GM10266 (cell line): ENCODE data around the gene RPS19.

Source experiments
- DNase-seq: peaks from one replicate; pipeline ENCODE4 v3.0.0; 2012; ENCODE audit errors: extremely low spot score
- TF ChIP-seq, protein P1 (sequence below): IDR thresholded peaks from 2 replicates; pipeline ENCODE4 v1.5.1; 2012; ENCODE audit warnings: mild to moderate bottlenecking, low read depth; ENCODE audit not compliant: control insufficient read depth, insufficient read depth; ENCODE audit errors: missing control alignments

The RPS19 gene

DNA sequence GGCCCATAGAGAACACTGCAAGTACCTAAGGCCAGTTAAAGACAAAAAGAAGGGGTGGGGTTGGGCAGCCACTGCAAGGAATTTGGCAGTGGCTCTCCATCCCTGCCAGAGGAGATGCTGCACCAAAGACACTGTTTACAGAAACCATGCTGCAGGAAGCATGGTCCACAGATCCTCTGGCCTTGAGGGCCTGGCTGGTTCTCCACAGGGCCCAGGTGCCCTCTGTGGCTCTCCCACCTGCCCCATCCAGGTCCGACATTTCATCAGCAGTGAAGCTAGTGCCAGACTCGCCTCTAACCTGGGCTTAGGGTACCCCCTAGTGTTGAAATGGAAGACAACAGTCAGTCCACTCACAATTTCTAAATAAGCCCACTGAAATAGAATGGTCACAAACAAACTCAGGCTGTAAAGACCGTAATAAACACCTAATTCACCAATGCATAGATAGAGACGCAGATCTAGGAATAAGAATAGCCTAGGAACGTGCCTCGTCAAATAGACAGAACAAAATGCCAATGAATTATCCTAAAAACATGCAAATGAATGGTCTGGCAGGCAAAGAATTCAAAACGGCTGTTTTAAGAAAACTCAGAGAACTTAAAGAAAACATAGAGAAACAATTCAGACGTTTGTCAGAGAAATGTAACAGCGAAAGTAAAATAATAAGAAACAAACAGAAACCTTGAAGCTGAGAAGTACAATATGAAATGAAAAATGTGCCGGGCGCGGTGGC, 38.9 kb upstream of the RPS19 start:
- TF ChIP-seq, protein P1, sequence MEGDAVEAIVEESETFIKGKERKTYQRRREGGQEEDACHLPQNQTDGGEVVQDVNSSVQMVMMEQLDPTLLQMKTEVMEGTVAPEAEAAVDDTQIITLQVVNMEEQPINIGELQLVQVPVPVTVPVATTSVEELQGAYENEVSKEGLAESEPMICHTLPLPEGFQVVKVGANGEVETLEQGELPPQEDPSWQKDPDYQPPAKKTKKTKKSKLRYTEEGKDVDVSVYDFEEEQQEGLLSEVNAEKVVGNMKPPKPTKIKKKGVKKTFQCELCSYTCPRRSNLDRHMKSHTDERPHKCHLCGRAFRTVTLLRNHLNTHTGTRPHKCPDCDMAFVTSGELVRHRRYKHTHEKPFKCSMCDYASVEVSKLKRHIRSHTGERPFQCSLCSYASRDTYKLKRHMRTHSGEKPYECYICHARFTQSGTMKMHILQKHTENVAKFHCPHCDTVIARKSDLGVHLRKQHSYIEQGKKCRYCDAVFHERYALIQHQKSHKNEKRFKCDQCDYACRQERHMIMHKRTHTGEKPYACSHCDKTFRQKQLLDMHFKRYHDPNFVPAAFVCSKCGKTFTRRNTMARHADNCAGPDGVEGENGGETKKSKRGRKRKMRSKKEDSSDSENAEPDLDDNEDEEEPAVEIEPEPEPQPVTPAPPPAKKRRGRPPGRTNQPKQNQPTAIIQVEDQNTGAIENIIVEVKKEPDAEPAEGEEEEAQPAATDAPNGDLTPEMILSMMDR: peak; percentile 70
- peak; percentile 79 for DNase-seq

DNA sequence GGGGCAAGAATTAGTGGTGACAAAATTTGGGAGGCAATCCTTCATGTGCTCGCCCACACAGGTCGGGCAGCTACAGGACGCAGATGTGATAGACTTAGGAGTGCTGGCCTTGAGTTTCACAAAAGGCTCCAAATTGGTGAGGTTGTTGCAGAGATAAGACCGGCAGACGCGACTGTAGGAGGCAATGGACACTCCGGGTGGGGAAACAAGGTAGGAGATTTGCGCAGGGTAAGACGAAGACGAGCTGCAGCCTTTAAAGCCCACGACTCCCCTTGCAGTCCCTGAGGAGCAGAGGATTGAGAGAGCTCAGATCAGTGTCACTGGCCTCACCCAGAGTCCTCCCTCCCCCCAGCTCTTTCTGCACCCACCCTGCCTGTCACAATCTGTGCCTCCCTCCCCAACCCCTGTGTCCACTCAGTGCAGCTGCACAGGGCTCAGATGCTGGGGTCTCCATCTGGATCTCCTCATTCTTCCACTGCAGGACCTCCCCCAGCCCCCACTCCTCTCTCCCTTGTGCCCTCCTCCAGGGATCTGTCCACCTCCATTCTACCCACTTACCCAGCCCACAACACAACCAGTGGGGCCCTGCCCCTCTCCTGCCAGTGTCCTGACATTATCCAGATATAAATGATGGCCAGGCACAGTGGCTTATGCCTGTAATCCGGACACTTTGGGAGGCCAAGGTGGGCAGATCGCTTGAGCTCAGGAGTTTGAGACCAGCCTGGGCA, 21.9 kb upstream of the RPS19 start:
- no peak for DNase-seq
- TF ChIP-seq, protein P1: no peak

DNA sequence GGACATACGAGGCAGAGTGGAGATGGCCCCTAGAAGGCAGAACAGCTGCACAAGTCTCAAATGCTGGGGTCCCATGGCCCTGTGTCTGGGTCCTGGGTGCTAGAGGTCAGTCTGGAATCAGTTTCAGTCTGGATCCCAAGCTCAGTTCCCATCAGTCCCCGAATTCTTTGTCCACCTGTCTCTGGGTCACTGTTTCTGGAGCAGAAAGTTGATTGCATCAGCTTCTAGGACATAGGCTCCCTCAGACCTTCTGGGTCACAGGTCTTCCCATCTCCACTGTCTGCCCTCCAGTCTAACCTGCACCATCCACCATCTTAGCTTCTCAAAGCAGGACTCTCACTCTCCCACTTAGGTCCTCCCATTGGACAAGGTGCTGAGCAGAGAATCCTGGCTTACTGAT, 20.8 kb upstream of the RPS19 start:
- no peak for DNase-seq
- TF ChIP-seq, protein P1: no peak

DNA sequence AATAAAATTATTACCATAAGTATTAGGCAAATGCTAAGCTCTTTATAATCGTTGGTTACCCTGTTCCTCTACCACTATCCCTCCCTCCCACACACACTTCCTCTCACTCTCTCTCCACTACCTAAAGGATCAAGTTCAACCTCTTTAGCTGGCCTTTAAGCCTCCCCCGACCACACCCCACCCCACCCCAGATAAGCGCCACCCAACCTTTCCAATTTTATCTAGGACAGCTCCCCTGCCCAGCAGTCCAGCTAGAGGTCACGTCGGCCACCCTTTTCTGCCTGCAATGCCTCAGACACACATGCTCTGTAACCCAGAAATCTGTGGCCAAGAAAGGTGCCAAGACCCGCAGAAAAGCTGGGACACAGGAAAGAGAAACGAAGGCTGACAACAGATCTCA, 16.7 kb upstream of the RPS19 start:
- TF ChIP-seq, protein P1: no peak
- peak; percentile 8 for DNase-seq

DNA sequence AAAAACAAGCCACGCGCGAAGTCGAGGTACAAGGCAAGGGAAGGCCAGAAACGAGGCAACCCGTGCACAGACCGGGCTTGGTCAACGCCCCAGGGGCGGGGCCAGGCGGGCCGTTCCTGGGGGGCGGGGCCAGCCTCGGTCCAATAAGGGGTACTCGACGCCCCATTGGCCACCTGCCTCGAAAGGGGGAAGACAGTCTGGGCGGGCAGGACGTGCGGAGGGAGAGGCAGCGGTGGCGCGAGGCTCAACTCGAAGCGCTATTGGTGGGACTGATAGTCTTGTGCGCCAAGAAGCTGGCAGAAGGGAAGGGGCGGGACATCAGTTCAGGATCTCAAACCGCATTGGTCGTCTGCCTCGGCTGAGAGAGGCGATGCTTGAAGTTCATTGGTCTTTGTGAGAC, 15.5 kb upstream of the RPS19 start, which contains the start of gene LYPD4:
Gene LYPD4 (minus strand): TSS at position 83 of the 400 bp plus-strand sequence. CDS start 5,398 bp downstream, outside the sequence.
- TF ChIP-seq, protein P1: no peak
- DNase-seq: peak; percentile 4

DNA sequence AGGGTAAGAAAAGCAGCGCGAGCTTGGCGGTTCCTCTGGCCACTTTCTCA, 15.2 kb upstream of the RPS19 start, which contains the start of gene DMRTC2:
Gene DMRTC2 (plus strand): TSS at position 42 of the 50 bp plus-strand sequence. CDS start 2,387 bp downstream, outside the sequence.
- TF ChIP-seq, protein P1: no peak
- DNase-seq: no peak

DNA sequence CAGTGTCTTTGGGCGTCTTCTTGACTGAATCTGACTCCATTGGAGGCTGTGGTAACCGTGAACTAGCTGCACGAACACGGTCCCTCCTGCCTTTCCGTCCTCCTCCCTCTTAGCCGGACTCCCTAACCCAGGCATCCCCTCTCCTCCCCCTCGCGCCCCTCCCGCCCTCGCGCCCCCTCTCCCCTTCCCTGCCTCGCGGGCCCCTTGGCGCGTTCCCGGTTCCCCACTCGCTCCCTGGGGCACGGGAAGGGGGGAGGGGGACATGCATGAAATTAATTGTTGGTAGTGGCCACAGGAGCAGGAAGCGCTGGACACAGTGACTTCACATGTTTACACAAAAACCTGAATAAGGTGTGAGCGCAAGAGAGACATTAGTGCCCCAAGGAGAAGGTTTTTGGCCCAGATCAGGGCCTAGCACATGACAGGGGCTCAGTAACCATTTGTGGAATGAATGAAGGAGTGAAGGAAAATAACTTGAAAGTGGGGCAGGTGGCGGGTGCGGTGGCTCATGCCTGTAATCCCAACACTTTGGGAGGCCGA, 14.9 kb upstream of the RPS19 start:
- TF ChIP-seq, protein P1: no peak
- peak; percentile 5 for DNase-seq
